Measurements from ENCODE around the gene EPB41L2. TPM values are rescaled to one million over a fixed set of nuclear protein-coding genes. Genes with fewer than 3 reads are reported as not detected.

Gene EPB41L2
- total RNA-seq, 4 donors from 2014 or later: 58.8 to 105 (median 81.3) TPM

GRCh38 chr6:130841128-130841728 is 221.8 kb downstream of the EPB41L2 start:
- intact Hi-C loops (cut with DNase I): loop anchor here (10.0 kb wide), 1 partner anchor 516 kb away; no protein-coding TSS in a partner anchor
- no peak overlapping the region for H3K27ac ChIP-seq

GRCh38 chr6:130840050-130840449 is 223.0 kb downstream of the EPB41L2 start:
- no peaks in the 10 kb centered on the region for H3K9me3 ChIP-seq
- H3K27ac ChIP-seq: no peak overlapping the region
- DNase-seq: no peak
- H3K27me3 ChIP-seq: no peaks in the 10 kb centered on the region
- H3K36me3 ChIP-seq: no peaks in the 10 kb centered on the region
- WGBS, 2 donors: 95% methylated on average over 2 of the region's 2 CpGs
- H3K4me3 ChIP-seq (replicated peaks in 1 of 3): no peak overlapping the region
- intact Hi-C loops (cut with DNase I): loop anchor here (10.0 kb wide), 1 partner anchor 515 kb away; no protein-coding TSS in a partner anchor
- TF ChIP-seq CTCF (IDR thresholded peaks at IDR 0.05) (no peak), POLR2A (IDR thresholded peaks at IDR 0.05) (no peak)
- no peaks in the 10 kb centered on the region for H3K4me1 ChIP-seq

More at GRCh38 chr6:130841128-130841728, 221.8 kb downstream of the EPB41L2 start:
- Histone ChIP-seq H3K9me3 (no peaks in the 10 kb centered on the region), H3K4me3 (replicated peaks in 1 of 3) (no peak overlapping the region), H3K36me3 (no peaks in the 10 kb centered on the region), H3K4me1 (no peaks in the 10 kb centered on the region), H3K27me3 (no peaks in the 10 kb centered on the region)
- WGBS, 2 donors: 68 to 82% methylated on average over 4 of the region's 4 CpGs
- TF ChIP-seq CTCF (IDR thresholded peaks at IDR 0.05) (no peak), POLR2A (IDR thresholded peaks at IDR 0.05) (no peak)
- no peak for DNase-seq

GRCh38 chr6:130839379-130839778 is 223.7 kb downstream of the EPB41L2 start:
- H3K4me3 ChIP-seq (replicated peaks in 1 of 3): no peak overlapping the region
- H3K4me1 ChIP-seq: no peaks in the 10 kb centered on the region
- TF ChIP-seq CTCF (IDR thresholded peaks at IDR 0.05) (no peak), POLR2A (IDR thresholded peaks at IDR 0.05) (no peak)
- WGBS, 2 donors: 95 to 96% methylated on average over 2 of the region's 2 CpGs
- no peaks in the 10 kb centered on the region for H3K9me3 ChIP-seq
- intact Hi-C loops (cut with DNase I): no loop called here
- H3K27ac ChIP-seq: no peak overlapping the region
- no peak for DNase-seq
- H3K27me3 ChIP-seq: no peaks in the 10 kb centered on the region
- no peaks in the 10 kb centered on the region for H3K36me3 ChIP-seq

DNA sequence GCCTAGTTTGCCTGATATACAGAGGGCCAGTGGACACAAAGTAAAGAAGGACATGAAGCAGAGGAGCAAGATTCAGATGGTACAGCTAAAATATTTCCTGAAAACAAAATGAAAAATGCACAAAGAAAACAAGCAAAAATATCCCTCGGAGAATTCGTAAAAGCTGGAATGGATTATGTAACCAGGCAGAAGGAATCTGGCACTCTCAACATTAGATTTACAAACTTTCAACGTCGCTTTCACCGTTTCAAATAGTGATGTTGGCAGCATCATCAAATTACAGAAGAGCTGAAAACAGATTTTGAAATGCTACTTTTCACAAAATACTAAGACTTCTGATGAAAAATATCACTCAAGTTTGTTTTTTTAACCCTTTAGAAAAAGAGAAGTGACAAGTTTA is 224.1 kb downstream of the EPB41L2 start:
- no peak for DNase-seq
- H3K36me3 ChIP-seq: no peaks in the 10 kb centered on the region
- H3K9me3 ChIP-seq: no peaks in the 10 kb centered on the region
- no peaks in the 10 kb centered on the region for H3K27me3 ChIP-seq
- TF ChIP-seq POLR2A (IDR thresholded peaks at IDR 0.05) (no peak), CTCF (IDR thresholded peaks at IDR 0.05) (no peak)
- 76 to 89% methylated on average over 5 of the region's 5 CpGs for WGBS, 2 donors
- intact Hi-C loops (cut with DNase I): no loop called here
- H3K4me1 ChIP-seq: no peaks in the 10 kb centered on the region
- no peak overlapping the region for H3K4me3 ChIP-seq (replicated peaks in 1 of 3)
- no peak overlapping the region for H3K27ac ChIP-seq

DNA sequence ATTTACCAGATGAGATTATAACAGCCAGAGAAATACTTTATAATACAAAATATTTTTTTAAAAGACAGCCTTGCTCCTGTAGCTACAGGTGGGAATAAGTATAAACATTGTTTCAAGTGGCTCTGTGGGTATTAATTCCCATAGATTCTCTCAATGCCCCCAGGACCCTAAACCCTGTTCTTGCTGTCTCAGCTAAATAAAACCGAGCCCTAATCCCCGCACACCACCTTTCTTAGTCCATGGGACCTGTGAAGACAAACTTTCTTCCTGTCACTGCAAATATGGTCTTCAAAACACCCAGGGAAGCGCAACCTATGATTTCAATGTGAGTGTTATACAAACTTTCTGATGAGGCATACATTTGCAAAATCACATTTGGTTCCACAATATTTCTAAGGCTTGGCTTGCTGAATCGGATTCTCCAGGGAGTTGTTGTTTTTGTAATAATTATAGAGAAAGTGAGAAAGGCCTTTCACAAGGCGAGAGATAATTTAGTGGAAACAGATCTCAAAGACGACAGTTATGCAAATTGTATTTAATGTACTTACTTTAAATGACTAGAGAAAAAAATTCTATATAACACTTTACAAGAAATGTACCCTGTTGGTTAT is 224.7 kb downstream of the EPB41L2 start:
- intact Hi-C loops (cut with DNase I): no loop called here
- WGBS, 2 donors: 88 to 94% methylated on average over 6 of the region's 6 CpGs

More for the DNA sequence above, 224.7 kb downstream of the EPB41L2 start:
- TF ChIP-seq POLR2A (IDR thresholded peaks at IDR 0.05) (no peak), CTCF (IDR thresholded peaks at IDR 0.05) (no peak)
- no peak for DNase-seq
- no peak overlapping the region for H3K27ac ChIP-seq
- no peaks in the 10 kb centered on the region for H3K27me3 ChIP-seq
- H3K4me1 ChIP-seq: no peaks in the 10 kb centered on the region
- no peak overlapping the region for H3K4me3 ChIP-seq (replicated peaks in 1 of 3)
- H3K36me3 ChIP-seq: no peaks in the 10 kb centered on the region
- no peaks in the 10 kb centered on the region for H3K9me3 ChIP-seq
